ENCODE measurements around the gene TRIM52.
A peak's percentile ranks its signal among the peaks of the same experiment; 100 is the strongest.

The TRIM52 gene

DNA sequence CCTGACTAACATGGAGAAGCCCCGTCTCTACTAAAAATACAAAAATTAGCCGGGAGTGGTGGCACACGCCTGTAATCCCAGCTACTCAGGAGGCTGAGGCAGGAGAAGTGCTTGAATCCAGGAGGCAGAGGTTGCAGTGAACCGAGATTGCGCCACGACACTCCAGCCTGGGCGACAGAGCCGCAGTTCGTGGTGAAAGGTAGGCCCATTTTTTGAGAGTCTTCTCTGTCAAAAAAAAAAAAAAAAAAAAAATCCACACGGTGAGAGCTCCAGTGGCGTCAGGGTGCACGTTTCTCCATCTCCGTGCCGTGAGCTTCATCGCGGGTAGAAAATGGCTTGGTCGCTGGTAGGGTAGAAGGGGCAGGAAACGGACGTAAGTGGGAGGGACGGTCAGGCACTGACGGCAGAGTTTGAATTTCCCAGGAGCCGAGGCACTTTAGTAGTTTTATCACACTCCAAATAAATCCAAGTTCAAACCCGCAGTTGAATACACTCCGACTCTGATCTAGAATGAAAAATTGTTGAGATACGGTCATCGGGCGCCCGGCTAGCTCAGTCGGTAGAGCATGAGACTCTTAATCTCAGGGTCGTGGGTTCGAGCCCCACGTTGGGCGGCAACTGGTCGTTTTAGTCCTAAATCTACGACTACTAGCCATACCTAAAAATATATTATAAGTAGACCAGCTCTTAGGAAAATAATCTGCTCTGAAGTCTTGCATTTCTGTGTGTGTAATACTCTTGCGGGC, 53.6 kb downstream of the TRIM52 start:
- Mint-ChIP-seq H3K27me3 (ENCODE audit: low read depth, poor library complexity) (peaks cover 86% of the 10 kb centered on the region), H3K4me1 (peaks cover 20% of the 10 kb centered on the region), H3K27ac (peak overlapping the region; percentile 20), H3K9me3 (peaks cover 20% of the 10 kb centered on the region), H3K36me3 (ENCODE audit: low read depth) (no peaks in the 10 kb centered on the region), H3K4me3 (peak overlapping the region; percentile 93)
- TF ChIP-seq, protein P1, sequence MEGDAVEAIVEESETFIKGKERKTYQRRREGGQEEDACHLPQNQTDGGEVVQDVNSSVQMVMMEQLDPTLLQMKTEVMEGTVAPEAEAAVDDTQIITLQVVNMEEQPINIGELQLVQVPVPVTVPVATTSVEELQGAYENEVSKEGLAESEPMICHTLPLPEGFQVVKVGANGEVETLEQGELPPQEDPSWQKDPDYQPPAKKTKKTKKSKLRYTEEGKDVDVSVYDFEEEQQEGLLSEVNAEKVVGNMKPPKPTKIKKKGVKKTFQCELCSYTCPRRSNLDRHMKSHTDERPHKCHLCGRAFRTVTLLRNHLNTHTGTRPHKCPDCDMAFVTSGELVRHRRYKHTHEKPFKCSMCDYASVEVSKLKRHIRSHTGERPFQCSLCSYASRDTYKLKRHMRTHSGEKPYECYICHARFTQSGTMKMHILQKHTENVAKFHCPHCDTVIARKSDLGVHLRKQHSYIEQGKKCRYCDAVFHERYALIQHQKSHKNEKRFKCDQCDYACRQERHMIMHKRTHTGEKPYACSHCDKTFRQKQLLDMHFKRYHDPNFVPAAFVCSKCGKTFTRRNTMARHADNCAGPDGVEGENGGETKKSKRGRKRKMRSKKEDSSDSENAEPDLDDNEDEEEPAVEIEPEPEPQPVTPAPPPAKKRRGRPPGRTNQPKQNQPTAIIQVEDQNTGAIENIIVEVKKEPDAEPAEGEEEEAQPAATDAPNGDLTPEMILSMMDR (IDR thresholded peaks at IDR 0.05): no peak
- peak; percentile 78 for DNase-seq

DNA sequence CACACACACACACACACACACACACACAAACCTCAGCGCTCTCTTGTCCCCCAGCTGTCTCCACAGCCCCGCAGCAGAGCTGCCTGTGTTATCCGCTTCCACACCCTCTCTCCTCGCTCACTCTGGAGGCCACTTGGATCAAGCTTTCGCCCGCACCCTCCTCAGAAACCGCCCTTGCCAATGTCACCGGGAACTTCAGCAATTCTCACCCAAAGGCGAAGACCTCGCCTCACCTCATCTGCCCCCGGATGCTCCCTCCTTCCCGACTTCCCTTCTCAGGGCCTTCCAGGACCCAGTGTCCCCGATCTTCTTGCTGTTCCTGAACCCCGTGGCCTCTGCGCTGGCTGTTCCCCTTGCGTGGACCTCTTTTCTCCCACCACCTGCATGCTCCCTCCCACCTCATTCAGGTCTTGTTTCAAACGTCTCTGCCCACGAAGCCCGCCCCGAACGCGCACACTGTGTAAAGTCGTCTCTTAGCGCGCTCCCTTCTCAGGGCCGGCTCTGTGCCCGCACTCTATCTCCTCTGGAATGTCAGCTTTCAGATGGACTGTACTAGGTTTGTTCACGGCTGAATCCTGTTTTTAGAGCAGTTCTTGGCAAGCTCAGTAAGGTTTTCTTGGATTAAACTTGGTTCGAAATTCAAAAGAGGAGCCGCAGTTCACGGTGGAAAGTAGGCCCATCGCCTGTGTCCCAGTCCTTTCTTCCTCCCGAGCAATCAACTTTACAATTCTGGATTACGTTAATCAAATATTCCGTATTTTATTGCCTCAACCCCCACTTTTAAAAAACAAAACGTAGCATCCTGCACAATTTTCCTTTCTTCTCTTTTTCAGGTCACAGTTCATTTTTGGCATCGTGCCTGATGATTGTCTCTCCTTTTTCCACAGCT, 54.9 kb downstream of the TRIM52 start:
- no peaks in the 10 kb centered on the region for H3K36me3 Mint-ChIP-seq (ENCODE audit: low read depth)
- peak; percentile 44 for DNase-seq
- peaks cover 20% of the 10 kb centered on the region for H3K4me1 Mint-ChIP-seq
- peaks cover 20% of the 10 kb centered on the region for H3K9me3 Mint-ChIP-seq
- TF ChIP-seq, protein P1 (IDR thresholded peaks at IDR 0.05): no peak
- peak overlapping the region; percentile 86 for H3K27ac Mint-ChIP-seq
- peaks cover 87% of the 10 kb centered on the region for H3K27me3 Mint-ChIP-seq (ENCODE audit: low read depth, poor library complexity)
- peak overlapping the region; percentile 93 for H3K4me3 Mint-ChIP-seq

Measured in nephron progenitor cell (in vitro differentiated cells).